HUES6 (cell line): ENCODE results near the gene CILP.

Experiments used
- H3K27ac ChIP-seq: 2 replicates; pipeline ENCODE4 v1.7.0; 2013; ENCODE audit warnings: low read depth, mild to moderate bottlenecking, low read length, inconsistent platforms
- H3K27me3 ChIP-seq: 2 replicates; pipeline ENCODE4 v1.6.1; 2013; ENCODE audit warnings: low read length; ENCODE audit not compliant: control insufficient read depth, insufficient read depth
- H3K36me3 ChIP-seq: 2 replicates; pipeline ENCODE4 v1.6.1; 2013; ENCODE audit warnings: low read length; ENCODE audit not compliant: control insufficient read depth, insufficient read depth
- H3K4me1 ChIP-seq: 2 replicates; pipeline ENCODE4 v1.6.1; 2013; ENCODE audit warnings: low read length; ENCODE audit not compliant: control insufficient read depth, insufficient read depth
- H3K4me3 ChIP-seq: 2 replicates; pipeline ENCODE4 v1.5.1; 2013; ENCODE audit warnings: low read depth, low read length
- H3K9ac ChIP-seq: one replicate; pipeline ENCODE4 v1.6.1; 2013; ENCODE audit warnings: mild to moderate bottlenecking, low read length
- H3K9me3 ChIP-seq: 2 replicates; pipeline ENCODE4 v1.6.1; 2013; ENCODE audit warnings: low read depth, low read length; ENCODE audit not compliant: control insufficient read depth, insufficient read depth

Gene CILP

GRCh38 chr15:65176056-65176455 is 35.2 kb downstream of the CILP start:
- Histone ChIP-seq H3K4me3 (no peak overlapping the region), H3K27ac (no peak overlapping the region), H3K9me3 (no peaks in the 10 kb centered on the region), H3K27me3 (no peaks in the 10 kb centered on the region), H3K4me1 (peaks cover 4% of the 10 kb centered on the region; the same call in 1 of the 2 replicates), H3K9ac (no peak overlapping the region), H3K36me3 (peaks cover 67% of the 10 kb centered on the region)

- no peaks in the 10 kb centered on the region for H3K9me3 ChIP-seq
- H3K36me3 ChIP-seq = peaks cover 68% of the 10 kb centered on the region
- no peak overlapping the region for H3K27ac ChIP-seq
- H3K4me3 ChIP-seq = no peak overlapping the region
- H3K27me3 ChIP-seq = no peaks in the 10 kb centered on the region
- H3K9ac ChIP-seq = no peak overlapping the region
- peaks cover 4% of the 10 kb centered on the region; the same call in 1 of the 2 replicates for H3K4me1 ChIP-seq
These were observed 35.8 kb downstream of the CILP start for GRCh38 chr15:65175511-65175910.

GRCh38 chr15:65174509-65174908 is 36.8 kb downstream of the CILP start:
- H3K4me3 ChIP-seq = no peak overlapping the region
- H3K9me3 ChIP-seq = no peaks in the 10 kb centered on the region
- H3K4me1 ChIP-seq = peaks cover 4% of the 10 kb centered on the region; the same call in 1 of the 2 replicates
- no peak overlapping the region for H3K9ac ChIP-seq
- H3K27ac ChIP-seq = no peak overlapping the region
- peaks cover 69% of the 10 kb centered on the region for H3K36me3 ChIP-seq
- no peaks in the 10 kb centered on the region for H3K27me3 ChIP-seq

- H3K9ac ChIP-seq = no peak overlapping the region
- H3K4me3 ChIP-seq = no peak overlapping the region
- no peaks in the 10 kb centered on the region for H3K27me3 ChIP-seq
- peaks cover 58% of the 10 kb centered on the region for H3K36me3 ChIP-seq
- H3K9me3 ChIP-seq = no peaks in the 10 kb centered on the region
- H3K27ac ChIP-seq = no peak overlapping the region
- peaks cover 4% of the 10 kb centered on the region; the same call in 1 of the 2 replicates for H3K4me1 ChIP-seq
These were observed 38.7 kb downstream of the CILP start for GRCh38 chr15:65172531-65172930.

GRCh38 chr15:65171428-65171827 is 39.8 kb downstream of the CILP start:
- H3K4me1 ChIP-seq = peaks cover 4% of the 10 kb centered on the region; the same call in 1 of the 2 replicates
- H3K9ac ChIP-seq = no peak overlapping the region
- peaks cover 56% of the 10 kb centered on the region for H3K36me3 ChIP-seq
- no peaks in the 10 kb centered on the region for H3K27me3 ChIP-seq
- H3K4me3 ChIP-seq = no peak overlapping the region
- H3K27ac ChIP-seq = 0 out of 2 replicates have a peak overlapping the region, but pooled peaks have one; percentile 0
- no peaks in the 10 kb centered on the region for H3K9me3 ChIP-seq

GRCh38 chr15:65165875-65166274 is 45.4 kb downstream of the CILP start:
- no peak overlapping the region for H3K9ac ChIP-seq
- H3K36me3 ChIP-seq = peaks cover 57% of the 10 kb centered on the region
- no peaks in the 10 kb centered on the region for H3K4me1 ChIP-seq
- H3K4me3 ChIP-seq = no peak overlapping the region
- H3K27ac ChIP-seq = no peak overlapping the region
- no peaks in the 10 kb centered on the region for H3K9me3 ChIP-seq
- H3K27me3 ChIP-seq = no peaks in the 10 kb centered on the region

GRCh38 chr15:65164139-65164538 is 47.1 kb downstream of the CILP start:
- H3K36me3 ChIP-seq = peaks cover 51% of the 10 kb centered on the region
- H3K4me3 ChIP-seq = no peak overlapping the region
- no peaks in the 10 kb centered on the region for H3K27me3 ChIP-seq
- no peaks in the 10 kb centered on the region for H3K9me3 ChIP-seq
- H3K27ac ChIP-seq = no peak overlapping the region
- H3K9ac ChIP-seq = no peak overlapping the region
- no peaks in the 10 kb centered on the region for H3K4me1 ChIP-seq

GRCh38 chr15:65163041-65163440 is 48.2 kb downstream of the CILP start:
- Histone ChIP-seq H3K27ac (no peak overlapping the region), H3K36me3 (peaks cover 57% of the 10 kb centered on the region), H3K27me3 (no peaks in the 10 kb centered on the region), H3K4me3 (no peak overlapping the region), H3K9me3 (no peaks in the 10 kb centered on the region), H3K4me1 (no peaks in the 10 kb centered on the region), H3K9ac (no peak overlapping the region)

GRCh38 chr15:65156692-65157091 is 54.6 kb downstream of the CILP start:
- Histone ChIP-seq H3K36me3 (peaks cover 74% of the 10 kb centered on the region), H3K27me3 (no peaks in the 10 kb centered on the region), H3K27ac (no peak overlapping the region), H3K9ac (no peak overlapping the region), H3K4me3 (no peak overlapping the region), H3K4me1 (no peaks in the 10 kb centered on the region), H3K9me3 (no peaks in the 10 kb centered on the region)

- Histone ChIP-seq H3K36me3 (peaks cover 81% of the 10 kb centered on the region), H3K9me3 (no peaks in the 10 kb centered on the region), H3K27ac (no peak overlapping the region), H3K9ac (no peak overlapping the region), H3K4me3 (no peak overlapping the region), H3K4me1 (no peaks in the 10 kb centered on the region), H3K27me3 (no peaks in the 10 kb centered on the region)
These were observed 56.6 kb downstream of the CILP start for GRCh38 chr15:65154720-65155119.

- no peak overlapping the region for H3K4me3 ChIP-seq
- no peak overlapping the region for H3K27ac ChIP-seq
- H3K9me3 ChIP-seq = no peaks in the 10 kb centered on the region
- peaks cover 29% of the 10 kb centered on the region for H3K36me3 ChIP-seq
- H3K4me1 ChIP-seq = no peaks in the 10 kb centered on the region
- H3K27me3 ChIP-seq = no peaks in the 10 kb centered on the region
- H3K9ac ChIP-seq = no peak overlapping the region
These were observed 63.4 kb downstream of the CILP start for GRCh38 chr15:65147902-65148301.

GRCh38 chr15:65146438-65146837 is 64.8 kb downstream of the CILP start:
- Histone ChIP-seq H3K36me3 (peaks cover 20% of the 10 kb centered on the region), H3K27ac (no peak overlapping the region), H3K9me3 (no peaks in the 10 kb centered on the region), H3K9ac (no peak overlapping the region), H3K4me3 (no peak overlapping the region), H3K4me1 (no peaks in the 10 kb centered on the region), H3K27me3 (no peaks in the 10 kb centered on the region)
